Glutamatergic neuron (in vitro differentiated cells): Measurements from ENCODE around the gene COX17. TPM values are rescaled to one million over a fixed set of nuclear protein-coding genes. Genes with fewer than 3 reads are reported as not detected.

ENCODE experiments used
- DNase-seq: peaks from one replicate; pipeline ENCODE4 v3.0.0; 2022
- H3K27ac Mint-ChIP-seq: one replicate; pipeline ENCODE4 v1.8.0; 2020; ENCODE audit warnings: mild to moderate bottlenecking, mixed read lengths, inconsistent platforms; ENCODE audit not compliant: unreplicated experiment
- H3K27me3 Mint-ChIP-seq: one replicate; pipeline ENCODE4 v1.8.0; 2020; ENCODE audit warnings: mild to moderate bottlenecking, moderate library complexity, mixed read lengths, inconsistent platforms; ENCODE audit not compliant: unreplicated experiment
- H3K36me3 Mint-ChIP-seq: one replicate; pipeline ENCODE4 v1.8.0; 2020; ENCODE audit warnings: mild to moderate bottlenecking, mixed read lengths, inconsistent platforms; ENCODE audit not compliant: unreplicated experiment
- H3K4me1 Mint-ChIP-seq: one replicate; pipeline ENCODE4 v1.8.0; 2020; ENCODE audit warnings: mild to moderate bottlenecking, low read depth, mixed read lengths, inconsistent platforms; ENCODE audit not compliant: unreplicated experiment
- H3K4me3 Mint-ChIP-seq: one replicate; pipeline ENCODE4 v1.8.0; 2020; ENCODE audit warnings: mild to moderate bottlenecking, mixed read lengths, inconsistent platforms; ENCODE audit not compliant: unreplicated experiment
- H3K9me3 Mint-ChIP-seq: one replicate; pipeline ENCODE4 v1.8.0; 2020; ENCODE audit warnings: mild to moderate bottlenecking, moderate library complexity, mixed read lengths, inconsistent platforms; ENCODE audit not compliant: unreplicated experiment
- total RNA-seq: library from RNA; stranded (reverse); fragmentation: NEBNext Ultra II Directional; extraction: Animal tissue kit (Norgen Biotek cat#: 25700); gene quantifications from one replicate; pipeline ENCODE4 v1.2.1, GENCODE V29; 2021; ENCODE audit not compliant: unreplicated experiment
- TF ChIP-seq, protein P1 (sequence below): fragments of 200-600 bp; sonication (generic); IDR thresholded peaks from one replicate; pipeline ENCODE4 v1.5.0; 2021; ENCODE audit not compliant: partially characterized antibody, unreplicated experiment

The COX17 gene
- total RNA-seq, 1 donor from 2014 or later = 38.0 TPM

- TF ChIP-seq, protein P1, sequence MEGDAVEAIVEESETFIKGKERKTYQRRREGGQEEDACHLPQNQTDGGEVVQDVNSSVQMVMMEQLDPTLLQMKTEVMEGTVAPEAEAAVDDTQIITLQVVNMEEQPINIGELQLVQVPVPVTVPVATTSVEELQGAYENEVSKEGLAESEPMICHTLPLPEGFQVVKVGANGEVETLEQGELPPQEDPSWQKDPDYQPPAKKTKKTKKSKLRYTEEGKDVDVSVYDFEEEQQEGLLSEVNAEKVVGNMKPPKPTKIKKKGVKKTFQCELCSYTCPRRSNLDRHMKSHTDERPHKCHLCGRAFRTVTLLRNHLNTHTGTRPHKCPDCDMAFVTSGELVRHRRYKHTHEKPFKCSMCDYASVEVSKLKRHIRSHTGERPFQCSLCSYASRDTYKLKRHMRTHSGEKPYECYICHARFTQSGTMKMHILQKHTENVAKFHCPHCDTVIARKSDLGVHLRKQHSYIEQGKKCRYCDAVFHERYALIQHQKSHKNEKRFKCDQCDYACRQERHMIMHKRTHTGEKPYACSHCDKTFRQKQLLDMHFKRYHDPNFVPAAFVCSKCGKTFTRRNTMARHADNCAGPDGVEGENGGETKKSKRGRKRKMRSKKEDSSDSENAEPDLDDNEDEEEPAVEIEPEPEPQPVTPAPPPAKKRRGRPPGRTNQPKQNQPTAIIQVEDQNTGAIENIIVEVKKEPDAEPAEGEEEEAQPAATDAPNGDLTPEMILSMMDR = no peak
- DNase-seq = no peak
- H3K9me3 Mint-ChIP-seq = peaks cover 2% of the 10 kb centered on the region
- no peaks in the 10 kb centered on the region for H3K36me3 Mint-ChIP-seq
- H3K27me3 Mint-ChIP-seq = peaks cover 4% of the 10 kb centered on the region
- H3K4me3 Mint-ChIP-seq = no peak overlapping the region
- H3K4me1 Mint-ChIP-seq = no peaks in the 10 kb centered on the region
- H3K27ac Mint-ChIP-seq = no peak overlapping the region
These were observed 51.6 kb downstream of the COX17 start for GRCh38 chr3:119625451-119626153.

DNA sequence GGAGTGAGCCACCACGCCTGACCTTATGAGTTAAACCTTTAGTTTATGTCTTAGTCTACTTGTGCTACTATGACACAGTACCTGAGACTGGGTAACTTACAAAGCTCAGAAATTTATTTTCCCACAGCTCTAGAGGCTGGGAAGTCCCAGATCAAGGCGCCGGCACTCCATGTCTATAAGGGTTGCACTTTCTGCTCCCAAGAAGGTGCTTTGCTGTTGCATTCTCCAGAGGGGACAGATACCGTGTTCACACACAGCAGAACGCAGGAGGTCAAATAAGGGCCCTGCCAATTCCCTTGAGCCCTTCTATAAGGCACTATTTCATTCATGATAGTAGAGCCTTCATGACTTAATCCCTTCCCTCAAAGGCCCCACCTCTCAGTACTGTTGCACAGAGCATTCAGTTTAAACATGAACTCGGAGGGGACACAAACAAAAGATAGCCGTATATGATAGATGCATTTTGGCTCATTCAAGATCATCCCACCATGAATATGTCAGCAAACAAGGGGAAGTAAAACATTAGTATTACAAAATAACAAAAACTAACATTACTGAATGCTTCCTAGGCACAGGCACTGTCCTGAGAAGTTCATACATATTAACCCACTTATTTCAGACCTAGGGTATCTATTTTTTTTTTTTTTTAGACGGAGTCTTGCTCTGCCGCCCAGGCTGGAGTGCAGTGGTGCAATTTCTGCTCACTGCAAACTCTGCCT is 53.0 kb downstream of the COX17 start:
- TF ChIP-seq, protein P1 = no peak
- Mint-ChIP-seq H3K9me3 (peaks cover 4% of the 10 kb centered on the region), H3K36me3 (no peaks in the 10 kb centered on the region), H3K27ac (no peak overlapping the region), H3K4me3 (no peak overlapping the region), H3K27me3 (peaks cover 4% of the 10 kb centered on the region), H3K4me1 (no peaks in the 10 kb centered on the region)
- no peak for DNase-seq

- no peak for DNase-seq
- Mint-ChIP-seq H3K9me3 (peaks cover 2% of the 10 kb centered on the region), H3K27ac (no peak overlapping the region), H3K36me3 (no peaks in the 10 kb centered on the region), H3K4me3 (no peak overlapping the region), H3K27me3 (no peaks in the 10 kb centered on the region), H3K4me1 (no peaks in the 10 kb centered on the region)
- TF ChIP-seq, protein P1 = no peak
These were observed 56.3 kb downstream of the COX17 start for GRCh38 chr3:119620899-119621298.

Other genes with a start within 250 kb of the COX17 start
- 22.8 TPM for gene TMEM39A, start 213.8 kb downstream of the COX17 start, total RNA-seq
- gene POGLUT1, start 208.4 kb downstream of the COX17 start, total RNA-seq = 17.4 TPM
- gene TIMMDC1, start 178.9 kb downstream of the COX17 start, total RNA-seq = 75.4 TPM
- gene CD80, start 117.8 kb downstream of the COX17 start, total RNA-seq = not detected
- gene ADPRH, start 97.9 kb downstream of the COX17 start, total RNA-seq = 1.1 TPM
- gene PLA1A, start 79.5 kb downstream of the COX17 start, total RNA-seq = not detected
- 1.4 TPM for gene POPDC2, start 16.8 kb downstream of the COX17 start, total RNA-seq
- 0.59 TPM for gene CFAP91, start 25.6 kb upstream of the COX17 start, total RNA-seq
- not detected for gene NR1I2, start 104.7 kb upstream of the COX17 start, total RNA-seq